Measurements from ENCODE around the gene TMED4.

The TMED4 gene

GRCh38 chr7:44540592-44541027, 41.4 kb downstream of the TMED4 start:
- no peak for DNase-seq (ENCODE audit: low read depth)

GRCh38 chr7:44539669-44540506, 42.1 kb downstream of the TMED4 start:
- DNase-seq (ENCODE audit: low read depth), result no peak

GRCh38 chr7:44538798-44539668, 43.0 kb downstream of the TMED4 start:
- no peak for DNase-seq (ENCODE audit: low read depth)

- no peak for DNase-seq (ENCODE audit: low read depth)
These were observed 43.8 kb downstream of the TMED4 start for GRCh38 chr7:44538093-44538797.

GRCh38 chr7:44537442-44537841, 44.6 kb downstream of the TMED4 start:
- DNase-seq (ENCODE audit: low read depth), result no peak

GRCh38 chr7:44536090-44536489, 45.9 kb downstream of the TMED4 start:
- no peak for DNase-seq (ENCODE audit: low read depth)

GRCh38 chr7:44535348-44536064, 46.5 kb downstream of the TMED4 start:
- DNase-seq (ENCODE audit: low read depth), result no peak

- DNase-seq (ENCODE audit: low read depth), result peak; percentile 9
These were observed 47.5 kb downstream of the TMED4 start for GRCh38 chr7:44534501-44534900.

GRCh38 chr7:44534087-44534486, 47.9 kb downstream of the TMED4 start:
- no peak for DNase-seq (ENCODE audit: low read depth)

GRCh38 chr7:44533301-44534055, 48.6 kb downstream of the TMED4 start:
- no peak for DNase-seq (ENCODE audit: low read depth)

GRCh38 chr7:44531421-44532380, 50.3 kb downstream of the TMED4 start:
- no peak for DNase-seq (ENCODE audit: low read depth)

- no peak for DNase-seq (ENCODE audit: low read depth)
These were observed 51.0 kb downstream of the TMED4 start for GRCh38 chr7:44530990-44531389.
